IPS-11a (cell line): ENCODE measurements around the gene UIMC1.

Experiments
- H3K4me3 ChIP-seq: one replicate; pipeline ENCODE4 v1.5.1; 2013; ENCODE audit warnings: low read depth, low read length, control low read depth

The UIMC1 gene

GRCh38 chr5:176887252-176887849 lies 119.2 kb downstream of the UIMC1 start:
- no peak overlapping the region for H3K4me3 ChIP-seq

- no peak overlapping the region for H3K4me3 ChIP-seq
Observed at GRCh38 chr5:176886336-176887251, 120.0 kb downstream of the UIMC1 start.

GRCh38 chr5:176884571-176884890 lies 122.0 kb downstream of the UIMC1 start:
- no peak overlapping the region for H3K4me3 ChIP-seq

- H3K4me3 ChIP-seq, result no peak overlapping the region
Observed at GRCh38 chr5:176883700-176884570, 122.6 kb downstream of the UIMC1 start.

GRCh38 chr5:176882567-176882903 lies 124.0 kb downstream of the UIMC1 start:
- H3K4me3 ChIP-seq, result no peak overlapping the region

- no peak overlapping the region for H3K4me3 ChIP-seq
Observed at GRCh38 chr5:176881816-176882566, 124.6 kb downstream of the UIMC1 start.

GRCh38 chr5:176881021-176881749 lies 125.4 kb downstream of the UIMC1 start:
- no peak overlapping the region for H3K4me3 ChIP-seq

GRCh38 chr5:176880366-176881020 lies 126.1 kb downstream of the UIMC1 start:
- no peak overlapping the region for H3K4me3 ChIP-seq

- no peak overlapping the region for H3K4me3 ChIP-seq
Observed at GRCh38 chr5:176879663-176880361, 126.8 kb downstream of the UIMC1 start.

- no peak overlapping the region for H3K4me3 ChIP-seq
Observed at GRCh38 chr5:176878906-176879662, 127.5 kb downstream of the UIMC1 start.

- no peak overlapping the region for H3K4me3 ChIP-seq
Observed at GRCh38 chr5:176878463-176878862, 128.1 kb downstream of the UIMC1 start.

- H3K4me3 ChIP-seq, result no peak overlapping the region
Observed at GRCh38 chr5:176877793-176878331, 128.7 kb downstream of the UIMC1 start.

GRCh38 chr5:176876506-176877431 lies 129.8 kb downstream of the UIMC1 start:
- H3K4me3 ChIP-seq, result no peak overlapping the region

- H3K4me3 ChIP-seq, result no peak overlapping the region
Observed at GRCh38 chr5:176875783-176876505, 130.6 kb downstream of the UIMC1 start.

GRCh38 chr5:176875014-176875550 lies 131.5 kb downstream of the UIMC1 start:
- H3K4me3 ChIP-seq, result no peak overlapping the region

GRCh38 chr5:176874198-176874780 lies 132.3 kb downstream of the UIMC1 start:
- no peak overlapping the region for H3K4me3 ChIP-seq
